Breast epithelium (tissue), 4 donors: ENCODE measurements around the gene EPS8L1. TPM values are rescaled to one million over a fixed set of nuclear protein-coding genes. Genes with fewer than 3 reads are reported as not detected.
A peak's percentile ranks its signal among the peaks of the same experiment; 100 is the strongest.

Source experiments
- DNase-seq, 2 donors: peaks; one replicate each; pipeline ENCODE4 v3.0.0-alpha.2; 2019; ENCODE audit warnings: low spot score in 2 of 2
- H3K27ac ChIP-seq, 2 donors: fragments of 200-600 bp; sonication (generic) in 1 of 2; one replicate each; pipeline ENCODE4 v1.5.1; 2016 to 2019; ENCODE audit warnings: mild to moderate bottlenecking in 1 of 2
- H3K27me3 ChIP-seq, 2 donors: fragments of 200-600 bp; sonication (generic) in 1 of 2; one replicate each; pipeline versions ENCODE4 v1.5.1 to v1.6.0; 2017 to 2019; ENCODE audit warnings: control low read depth in 1 of 2, mild to moderate bottlenecking in 1 of 2
- H3K36me3 ChIP-seq: fragments of 200-600 bp; one replicate; pipeline ENCODE4 v1.5.1; 2019
- H3K4me1 ChIP-seq, 2 donors: fragments of 200-600 bp; sonication (generic); one replicate each; pipeline ENCODE4 v1.5.1; 2016 to 2019; ENCODE audit warnings: control low read depth in 1 of 2
- H3K4me3 ChIP-seq, 3 donors: fragments of 200-600 bp; sonication (generic); 1 replicate in 2 of 3; 2 replicates in 1 of 3; pipeline ENCODE4 v1.5.1; 2016 to 2019; ENCODE audit warnings: mild to moderate bottlenecking in 3 of 3, moderate library complexity in 2 of 3
- H3K9me3 ChIP-seq, 2 donors: fragments of 200-600 bp; sonication (generic) in 1 of 2; one replicate each; pipeline ENCODE4 v1.5.1; 2016 to 2019; ENCODE audit warnings: control low read depth in 1 of 2
- POLR2A ChIP-seq: fragments of 450-650 bp; IDR thresholded peaks from one replicate; pipeline ENCODE4 v1.6.1; 2016; ENCODE audit warnings: antibody characterized with exemption, mild to moderate bottlenecking, moderate library complexity
- POLR2AphosphoS5 ChIP-seq, 3 donors: sonication (generic); formaldehyde crosslinking; IDR thresholded peaks; one replicate each; pipeline ENCODE4 v1.6.1; 2017; ENCODE audit warnings: antibody characterized with exemption in 3 of 3
- intact Hi-C: fragments of 100-400 bp; cut with DNase I; formaldehyde crosslinking; loops from one replicate; pipeline ENCODE4 v1.15.1; 2023; ENCODE audit warnings: low total_unique reads
- total RNA-seq, 3 donors: library from RNA; depleted of rRNA; stranded (reverse); fragments of >200 nt; gene quantifications; one replicate each; pipeline ENCODE4 v1.1.0, GENCODE V29; 2016
- TF ChIP-seq, protein P1 (sequence below), 3 donors: fragments of 450-650 bp; IDR thresholded peaks; one replicate each; pipeline ENCODE4 v1.5.1; 2016 to 2017; ENCODE audit warnings: antibody characterized with exemption in 3 of 3, mild to moderate bottlenecking in 3 of 3, moderate library complexity in 3 of 3

Gene EPS8L1
- total RNA-seq, 3 donors from 2014 or later, result 2.4 to 51.1 (median 50.1) TPM

DNA sequence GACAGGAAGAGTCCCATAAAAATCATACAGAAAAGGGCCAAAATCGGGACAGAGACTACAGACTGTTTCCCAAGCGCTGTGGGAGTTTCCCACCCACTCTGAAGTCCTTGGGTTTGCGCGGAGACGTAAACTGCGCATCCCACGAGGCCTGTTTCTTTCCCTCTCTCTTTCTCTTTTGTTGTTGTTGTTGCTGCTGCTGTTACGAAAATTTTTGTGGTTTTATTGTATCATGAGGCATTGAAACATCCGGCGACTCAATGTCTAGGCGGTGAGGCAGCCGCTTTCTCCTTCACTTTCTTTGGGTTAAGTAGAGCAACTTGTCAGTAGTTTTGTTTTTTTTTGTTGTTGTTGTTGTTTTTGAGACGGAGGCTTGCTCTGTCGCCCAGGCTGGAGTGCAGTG lies 43.4 kb downstream of the EPS8L1 start:
- intact Hi-C loops, result no loop called here
- DNase-seq, result no peak

DNA sequence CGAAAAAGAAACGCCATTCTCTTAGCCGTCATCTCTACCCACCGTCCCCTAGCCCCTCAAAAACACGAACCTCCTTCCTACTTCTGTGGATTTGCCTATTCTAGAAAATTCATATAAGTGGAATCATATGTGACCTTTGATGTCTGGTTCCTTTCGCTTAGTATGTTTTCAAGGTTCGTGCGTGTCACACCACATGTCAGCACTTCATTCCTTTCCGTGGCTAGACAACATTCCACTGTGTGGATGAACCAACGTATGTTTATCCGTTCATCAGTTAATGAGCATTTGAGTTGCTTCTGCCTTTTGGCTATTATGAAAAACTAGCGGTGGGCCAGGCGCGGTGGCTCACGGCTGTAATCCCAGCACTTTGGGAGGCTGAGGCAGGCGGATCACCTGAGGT lies 55.8 kb downstream of the EPS8L1 start:
- TF ChIP-seq POLR2A, result no peak
- TF ChIP-seq, protein P1, sequence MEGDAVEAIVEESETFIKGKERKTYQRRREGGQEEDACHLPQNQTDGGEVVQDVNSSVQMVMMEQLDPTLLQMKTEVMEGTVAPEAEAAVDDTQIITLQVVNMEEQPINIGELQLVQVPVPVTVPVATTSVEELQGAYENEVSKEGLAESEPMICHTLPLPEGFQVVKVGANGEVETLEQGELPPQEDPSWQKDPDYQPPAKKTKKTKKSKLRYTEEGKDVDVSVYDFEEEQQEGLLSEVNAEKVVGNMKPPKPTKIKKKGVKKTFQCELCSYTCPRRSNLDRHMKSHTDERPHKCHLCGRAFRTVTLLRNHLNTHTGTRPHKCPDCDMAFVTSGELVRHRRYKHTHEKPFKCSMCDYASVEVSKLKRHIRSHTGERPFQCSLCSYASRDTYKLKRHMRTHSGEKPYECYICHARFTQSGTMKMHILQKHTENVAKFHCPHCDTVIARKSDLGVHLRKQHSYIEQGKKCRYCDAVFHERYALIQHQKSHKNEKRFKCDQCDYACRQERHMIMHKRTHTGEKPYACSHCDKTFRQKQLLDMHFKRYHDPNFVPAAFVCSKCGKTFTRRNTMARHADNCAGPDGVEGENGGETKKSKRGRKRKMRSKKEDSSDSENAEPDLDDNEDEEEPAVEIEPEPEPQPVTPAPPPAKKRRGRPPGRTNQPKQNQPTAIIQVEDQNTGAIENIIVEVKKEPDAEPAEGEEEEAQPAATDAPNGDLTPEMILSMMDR (IDR thresholded peaks at IDR 0.05), result no peak
- TF ChIP-seq POLR2AphosphoS5 (IDR thresholded peaks at IDR 0.05), result no peak
- H3K27me3 ChIP-seq, result peaks cover 0 to 37% of the 10 kb centered on the region in 2 donors
- intact Hi-C loops, result no loop called here

More for the DNA sequence above, 43.4 kb downstream of the EPS8L1 start:
- no peaks in the 10 kb centered on the region for H3K36me3 ChIP-seq
- H3K4me1 ChIP-seq, result peaks cover 0 to 18% of the 10 kb centered on the region in 2 donors
- no peaks in the 10 kb centered on the region for H3K9me3 ChIP-seq
- TF ChIP-seq POLR2A, result no peak
- no peak for TF ChIP-seq POLR2AphosphoS5 (IDR thresholded peaks at IDR 0.05)
- TF ChIP-seq, protein P1 (IDR thresholded peaks at IDR 0.05), result no peak
- H3K27ac ChIP-seq, result peak overlapping the region in 1 of 2 donors; percentile 96
- no peaks in the 10 kb centered on the region for H3K27me3 ChIP-seq
- no peak overlapping the region for H3K4me3 ChIP-seq

DNA sequence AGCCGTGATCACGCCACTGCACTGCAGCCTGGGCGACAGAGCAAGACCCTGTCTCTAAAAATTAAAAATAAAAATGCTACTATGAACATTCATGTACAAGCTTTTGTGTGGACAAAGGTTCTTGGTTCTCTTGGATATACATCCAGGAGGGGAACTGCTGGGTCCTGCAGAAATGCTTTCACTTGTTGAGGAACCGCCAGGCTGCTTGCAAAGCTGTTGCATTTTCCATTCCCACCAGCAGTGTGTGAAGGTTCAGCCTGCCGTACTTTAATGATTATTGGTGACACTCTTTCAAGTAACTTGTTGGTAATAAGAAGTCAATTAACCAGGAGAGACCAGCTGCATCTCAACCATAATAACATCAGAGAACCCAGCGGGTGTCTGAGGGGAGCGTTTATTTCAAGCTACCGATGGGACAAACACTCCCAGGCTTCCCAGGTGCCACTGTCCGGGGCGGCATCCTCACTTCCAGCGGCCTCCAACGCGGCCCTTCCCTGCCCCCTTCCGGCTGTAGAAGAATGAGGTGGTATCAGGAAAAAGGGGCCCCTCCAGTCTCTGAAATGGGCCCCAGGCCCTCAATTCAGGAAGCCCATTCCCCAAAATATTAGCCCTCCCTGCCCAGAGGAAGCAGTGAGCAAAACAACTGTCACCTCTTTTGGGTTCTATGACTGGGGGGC lies 56.9 kb downstream of the EPS8L1 start:
- TF ChIP-seq POLR2AphosphoS5 (IDR thresholded peaks at IDR 0.05) (no peak), POLR2A (no peak)
- TF ChIP-seq, protein P1 (IDR thresholded peaks at IDR 0.05), result no peak
- intact Hi-C loops, result no loop called here
- Histone ChIP-seq H3K9me3 (no peaks in the 10 kb centered on the region), H3K4me1 (no peaks in the 10 kb centered on the region), H3K4me3 (no peak overlapping the region), H3K36me3 (no peaks in the 10 kb centered on the region), H3K27me3 (peaks cover 0 to 46% of the 10 kb centered on the region in 2 donors), H3K27ac (no peak overlapping the region)
- DNase-seq, result no peak

More for the DNA sequence above, 55.8 kb downstream of the EPS8L1 start:
- no peak for DNase-seq
- Histone ChIP-seq H3K4me1 (no peaks in the 10 kb centered on the region), H3K9me3 (no peaks in the 10 kb centered on the region), H3K4me3 (no peak overlapping the region), H3K27ac (no peak overlapping the region), H3K36me3 (no peaks in the 10 kb centered on the region)

DNA sequence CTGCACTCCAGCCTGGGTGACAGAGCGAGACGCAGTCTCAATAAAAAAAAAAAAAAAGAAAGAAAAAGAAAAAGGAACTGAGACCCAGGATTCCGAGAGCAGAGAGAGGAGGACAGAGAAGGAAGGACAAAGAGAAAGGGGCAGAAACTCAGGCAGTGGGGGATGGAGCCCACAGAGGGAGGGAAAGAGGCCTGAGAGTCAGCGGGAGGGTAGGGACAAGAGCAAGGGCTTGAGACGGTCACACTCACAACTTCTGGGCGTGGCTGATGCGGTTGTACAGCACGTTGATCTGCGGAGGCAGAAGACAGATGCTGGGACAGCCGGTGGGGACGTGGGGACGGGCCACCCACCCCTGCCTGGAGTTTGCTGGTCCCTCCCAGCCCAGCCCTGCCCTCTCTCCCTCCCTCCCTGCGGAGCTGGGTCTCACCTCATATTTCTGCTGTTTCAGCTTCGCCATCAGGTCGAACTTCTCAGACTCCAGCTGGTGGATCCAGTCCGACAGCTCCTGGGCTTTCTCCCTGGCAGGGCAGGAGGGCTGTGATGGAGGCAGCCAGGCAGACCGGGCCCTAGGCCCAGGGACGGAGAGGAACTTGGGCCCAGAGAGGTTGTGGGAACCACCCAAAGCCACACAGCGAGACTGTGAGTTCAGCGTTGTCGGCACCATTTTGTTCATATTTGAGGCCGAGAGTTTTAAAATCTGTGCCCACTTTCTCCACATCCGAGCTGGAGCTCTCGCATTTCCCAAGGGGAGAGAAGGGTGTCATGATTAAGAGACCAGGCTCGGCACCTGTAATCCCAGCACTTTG lies 58.2 kb downstream of the EPS8L1 start:
- intact Hi-C loops, result no loop called here
- no peak overlapping the region for H3K4me3 ChIP-seq
- peaks cover 0 to 46% of the 10 kb centered on the region in 2 donors for H3K27me3 ChIP-seq
- TF ChIP-seq POLR2A, result no peak
- TF ChIP-seq, protein P1 (IDR thresholded peaks at IDR 0.05), result no peak
- no peak for TF ChIP-seq POLR2AphosphoS5 (IDR thresholded peaks at IDR 0.05)
- DNase-seq, result no peak
- no peak overlapping the region for H3K27ac ChIP-seq
- no peaks in the 10 kb centered on the region for H3K36me3 ChIP-seq
- H3K9me3 ChIP-seq, result no peaks in the 10 kb centered on the region
- no peaks in the 10 kb centered on the region for H3K4me1 ChIP-seq

DNA sequence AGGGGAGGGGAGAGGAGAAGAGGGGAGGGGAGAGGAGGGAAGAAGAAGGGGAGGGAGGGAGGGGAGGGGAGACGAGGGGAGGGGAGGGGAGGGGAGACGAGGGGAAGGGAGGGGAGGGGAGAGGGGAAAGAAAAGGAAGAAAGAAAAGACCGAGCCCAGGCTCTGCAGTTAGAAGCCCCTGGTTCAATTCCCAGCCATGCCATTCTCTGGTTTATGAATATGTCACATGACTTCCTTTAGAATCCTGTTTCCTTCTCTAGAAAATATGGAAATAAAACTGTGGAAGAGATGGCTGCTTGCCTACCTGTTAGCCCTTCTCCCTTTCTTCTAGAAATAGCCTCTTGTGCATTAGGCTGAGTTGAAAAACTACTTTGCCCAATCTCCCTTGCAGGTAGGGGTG lies 59.1 kb downstream of the EPS8L1 start:
- H3K27ac ChIP-seq, result no peak overlapping the region
- no peaks in the 10 kb centered on the region for H3K36me3 ChIP-seq
- no peak overlapping the region for H3K4me3 ChIP-seq
- TF ChIP-seq POLR2AphosphoS5 (IDR thresholded peaks at IDR 0.05) (no peak), POLR2A (no peak)
- TF ChIP-seq, protein P1 (IDR thresholded peaks at IDR 0.05), result no peak
- DNase-seq, result no peak
- intact Hi-C loops, result no loop called here
- no peaks in the 10 kb centered on the region for H3K9me3 ChIP-seq
- no peaks in the 10 kb centered on the region for H3K4me1 ChIP-seq
- H3K27me3 ChIP-seq, result peaks cover 0 to 43% of the 10 kb centered on the region in 2 donors
